ENCODE data around the gene RSL1D1. TPM values are rescaled to one million over a fixed set of nuclear protein-coding genes. Genes with fewer than 3 reads are reported as not detected.

RSL1D1 gene
- polyA plus RNA-seq, 1 donor from 2014 or later, result 61.2 TPM

GRCh38 chr16:11875721-11876120, 24.4 kb upstream of the RSL1D1 start:
- no peak overlapping the region for H2AFZ ChIP-seq (ENCODE audit: low read depth, low read length)
- no peaks in the 10 kb centered on the region for H3F3A ChIP-seq (ENCODE audit: insufficient read depth, low read length, poor library complexity, severe bottlenecking)
- H3K27me3 ChIP-seq (ENCODE audit: insufficient read depth, low read depth, low read length), result no peaks in the 10 kb centered on the region
- H3K27ac ChIP-seq (ENCODE audit: low read length), result no peak overlapping the region
- H3K9me3 ChIP-seq (ENCODE audit: low read length), result no peaks in the 10 kb centered on the region
- no peak for TF ChIP-seq REST (IDR thresholded peaks at IDR 0.05; ENCODE audit: borderline replicate concordance)
- TF ChIP-seq, protein P1, sequence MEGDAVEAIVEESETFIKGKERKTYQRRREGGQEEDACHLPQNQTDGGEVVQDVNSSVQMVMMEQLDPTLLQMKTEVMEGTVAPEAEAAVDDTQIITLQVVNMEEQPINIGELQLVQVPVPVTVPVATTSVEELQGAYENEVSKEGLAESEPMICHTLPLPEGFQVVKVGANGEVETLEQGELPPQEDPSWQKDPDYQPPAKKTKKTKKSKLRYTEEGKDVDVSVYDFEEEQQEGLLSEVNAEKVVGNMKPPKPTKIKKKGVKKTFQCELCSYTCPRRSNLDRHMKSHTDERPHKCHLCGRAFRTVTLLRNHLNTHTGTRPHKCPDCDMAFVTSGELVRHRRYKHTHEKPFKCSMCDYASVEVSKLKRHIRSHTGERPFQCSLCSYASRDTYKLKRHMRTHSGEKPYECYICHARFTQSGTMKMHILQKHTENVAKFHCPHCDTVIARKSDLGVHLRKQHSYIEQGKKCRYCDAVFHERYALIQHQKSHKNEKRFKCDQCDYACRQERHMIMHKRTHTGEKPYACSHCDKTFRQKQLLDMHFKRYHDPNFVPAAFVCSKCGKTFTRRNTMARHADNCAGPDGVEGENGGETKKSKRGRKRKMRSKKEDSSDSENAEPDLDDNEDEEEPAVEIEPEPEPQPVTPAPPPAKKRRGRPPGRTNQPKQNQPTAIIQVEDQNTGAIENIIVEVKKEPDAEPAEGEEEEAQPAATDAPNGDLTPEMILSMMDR (IDR thresholded peaks at IDR 0.05; ENCODE audit: poor library complexity, severe bottlenecking), result no peak
- no peak for TF ChIP-seq MXI1 (conservative IDR thresholded peaks at IDR 0.05; ENCODE audit: poor library complexity, severe bottlenecking)
- no peaks in the 10 kb centered on the region for H4K20me1 ChIP-seq (ENCODE audit: insufficient read depth)
- H3K4me3 ChIP-seq (ENCODE audit: low read length), result no peak overlapping the region
- H3K36me3 ChIP-seq (ENCODE audit: insufficient read depth, low read length), result no peaks in the 10 kb centered on the region
- H3K9ac ChIP-seq (ENCODE audit: low read length), result no peak overlapping the region
- no peaks in the 10 kb centered on the region for H3K79me2 ChIP-seq (replicated peaks; ENCODE audit: insufficient read depth, low read length)
- H3K4me2 ChIP-seq (ENCODE audit: low read length), result no peak overlapping the region
- no peaks in the 10 kb centered on the region for H3K9me2 ChIP-seq (ENCODE audit: insufficient read depth, low read length)

DNA sequence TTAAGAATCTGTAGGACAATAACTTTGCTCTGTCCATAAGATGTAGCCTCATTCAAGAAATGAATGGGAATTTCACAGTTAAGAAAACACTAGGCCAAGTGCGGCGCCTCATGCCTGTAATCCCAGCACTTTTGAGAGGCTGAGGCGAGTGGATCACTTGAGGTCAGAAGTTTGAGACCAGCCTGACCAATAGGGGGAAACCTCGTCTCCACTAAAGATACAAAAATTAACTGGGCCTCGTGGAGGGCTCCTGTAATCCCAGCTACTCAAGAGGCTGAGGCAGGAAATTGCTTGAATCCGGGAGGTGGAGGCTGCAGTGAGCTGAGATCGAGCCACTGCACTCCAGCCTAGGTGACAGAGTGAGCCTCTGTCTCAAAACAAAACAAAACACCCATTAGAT, 19.9 kb upstream of the RSL1D1 start:
- H3F3A ChIP-seq (ENCODE audit: insufficient read depth, low read length, poor library complexity, severe bottlenecking), result no peaks in the 10 kb centered on the region

More for the DNA sequence above, 19.9 kb upstream of the RSL1D1 start:
- no peaks in the 10 kb centered on the region for H3K27me3 ChIP-seq (ENCODE audit: insufficient read depth, low read depth, low read length)
- H3K9me2 ChIP-seq (ENCODE audit: insufficient read depth, low read length), result no peaks in the 10 kb centered on the region
- no peak overlapping the region for H3K4me3 ChIP-seq (ENCODE audit: low read length)
- H4K20me1 ChIP-seq (ENCODE audit: insufficient read depth), result no peaks in the 10 kb centered on the region
- no peak overlapping the region for H2AFZ ChIP-seq (ENCODE audit: low read depth, low read length)
- no peak overlapping the region for H3K27ac ChIP-seq (ENCODE audit: low read length)
- H3K36me3 ChIP-seq (ENCODE audit: insufficient read depth, low read length), result no peaks in the 10 kb centered on the region
- H3K9ac ChIP-seq (ENCODE audit: low read length), result no peak overlapping the region
- no peaks in the 10 kb centered on the region for H3K79me2 ChIP-seq (replicated peaks; ENCODE audit: insufficient read depth, low read length)
- H3K4me2 ChIP-seq (ENCODE audit: low read length), result no peak overlapping the region
- no peaks in the 10 kb centered on the region for H3K9me3 ChIP-seq (ENCODE audit: low read length)
- TF ChIP-seq POLR2AphosphoS5 (IDR thresholded peaks at IDR 0.05) (no peak), TAF1 (IDR thresholded peaks at IDR 0.05; ENCODE audit: low read depth) (no peak), SMC3 (conservative IDR thresholded peaks at IDR 0.05; ENCODE audit: poor library complexity) (no peak), REST (IDR thresholded peaks at IDR 0.05; ENCODE audit: borderline replicate concordance) (no peak), EZH2 (IDR thresholded peaks at IDR 0.05; ENCODE audit: borderline replicate concordance, insufficient read depth, low read length, poor library complexity, severe bottlenecking) (no peak), EP300 (conservative IDR thresholded peaks at IDR 0.05; ENCODE audit: poor library complexity, severe bottlenecking) (no peak), RAD21 (conservative IDR thresholded peaks at IDR 0.05) (no peak), MXI1 (conservative IDR thresholded peaks at IDR 0.05; ENCODE audit: poor library complexity, severe bottlenecking) (no peak)
- TF ChIP-seq, protein P1 (IDR thresholded peaks at IDR 0.05; ENCODE audit: poor library complexity, severe bottlenecking), result no peak
